ENCODE measurements around the gene KPTN. TPM values are rescaled to one million over a fixed set of nuclear protein-coding genes. Genes with fewer than 3 reads are reported as not detected.

KPTN gene
- total and polyA plus RNA-seq, 2 of the 13 experiments (the other 11 are each of a cell fraction or from before 2014, with no cell fraction given), result 9.1 to 13.3 TPM

DNA sequence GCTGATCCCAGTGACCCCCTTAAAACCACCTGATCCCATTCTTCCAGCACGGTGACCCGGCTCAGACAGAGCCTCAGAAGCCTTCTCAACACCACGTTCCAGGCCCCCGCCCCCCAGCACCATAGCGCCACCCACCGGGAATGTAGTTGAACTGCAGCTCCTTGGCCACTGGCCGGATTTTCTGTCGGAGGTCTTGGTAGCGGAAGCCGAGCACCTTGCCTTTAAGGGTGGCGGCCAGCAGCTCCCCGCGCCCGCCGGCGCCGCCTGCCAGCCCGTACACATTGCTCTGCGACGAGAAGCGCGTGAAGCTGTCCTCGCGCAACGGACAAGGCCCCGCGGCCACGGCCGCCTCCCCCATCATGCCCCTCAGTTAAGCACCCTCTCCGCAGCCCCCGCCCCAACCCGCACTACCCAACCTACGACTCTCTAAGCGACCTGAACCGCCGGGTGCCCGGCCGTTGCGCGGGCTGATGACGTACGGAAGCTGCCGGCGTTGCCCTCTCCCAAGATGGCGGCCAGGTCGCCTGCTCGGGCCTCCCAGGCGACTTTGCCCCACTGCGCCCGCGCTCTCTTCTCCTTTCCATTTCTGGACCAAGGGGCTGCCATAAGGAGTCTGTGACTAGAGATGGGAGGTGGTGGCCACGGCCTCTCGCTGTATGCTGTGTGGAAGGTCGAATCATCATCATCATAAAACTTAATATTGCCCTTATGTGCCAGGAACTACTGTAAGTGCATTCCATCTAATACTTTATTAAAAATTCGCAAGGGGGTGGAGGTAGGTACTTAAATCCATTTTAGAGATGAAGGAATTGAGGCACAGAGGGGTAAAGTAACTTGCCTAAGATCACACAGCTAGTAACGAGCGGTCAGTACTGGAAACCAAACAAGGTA, at the start of gene KPTN (continued):
- TF ChIP-seq, protein P1, sequence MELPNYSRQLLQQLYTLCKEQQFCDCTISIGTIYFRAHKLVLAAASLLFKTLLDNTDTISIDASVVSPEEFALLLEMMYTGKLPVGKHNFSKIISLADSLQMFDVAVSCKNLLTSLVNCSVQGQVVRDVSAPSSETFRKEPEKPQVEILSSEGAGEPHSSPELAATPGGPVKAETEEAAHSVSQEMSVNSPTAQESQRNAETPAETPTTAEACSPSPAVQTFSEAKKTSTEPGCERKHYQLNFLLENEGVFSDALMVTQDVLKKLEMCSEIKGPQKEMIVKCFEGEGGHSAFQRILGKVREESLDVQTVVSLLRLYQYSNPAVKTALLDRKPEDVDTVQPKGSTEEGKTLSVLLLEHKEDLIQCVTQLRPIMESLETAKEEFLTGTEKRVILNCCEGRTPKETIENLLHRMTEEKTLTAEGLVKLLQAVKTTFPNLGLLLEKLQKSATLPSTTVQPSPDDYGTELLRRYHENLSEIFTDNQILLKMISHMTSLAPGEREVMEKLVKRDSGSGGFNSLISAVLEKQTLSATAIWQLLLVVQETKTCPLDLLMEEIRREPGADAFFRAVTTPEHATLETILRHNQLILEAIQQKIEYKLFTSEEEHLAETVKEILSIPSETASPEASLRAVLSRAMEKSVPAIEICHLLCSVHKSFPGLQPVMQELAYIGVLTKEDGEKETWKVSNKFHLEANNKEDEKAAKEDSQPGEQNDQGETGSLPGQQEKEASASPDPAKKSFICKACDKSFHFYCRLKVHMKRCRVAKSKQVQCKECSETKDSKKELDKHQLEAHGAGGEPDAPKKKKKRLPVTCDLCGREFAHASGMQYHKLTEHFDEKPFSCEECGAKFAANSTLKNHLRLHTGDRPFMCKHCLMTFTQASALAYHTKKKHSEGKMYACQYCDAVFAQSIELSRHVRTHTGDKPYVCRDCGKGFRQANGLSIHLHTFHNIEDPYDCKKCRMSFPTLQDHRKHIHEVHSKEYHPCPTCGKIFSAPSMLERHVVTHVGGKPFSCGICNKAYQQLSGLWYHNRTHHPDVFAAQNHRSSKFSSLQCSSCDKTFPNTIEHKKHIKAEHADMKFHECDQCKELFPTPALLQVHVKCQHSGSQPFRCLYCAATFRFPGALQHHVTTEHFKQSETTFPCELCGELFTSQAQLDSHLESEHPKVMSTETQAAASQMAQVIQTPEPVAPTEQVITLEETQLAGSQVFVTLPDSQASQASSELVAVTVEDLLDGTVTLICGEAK (IDR thresholded peaks at IDR 0.05), result no peak
- TF ChIP-seq, protein P1 (CRISPR knock-in tag; IDR thresholded peaks at IDR 0.05), result 0 out of 2 replicates have a peak, but pooled peaks have one; percentile 45
- no peak for TF ChIP-seq KAT2B (IDR thresholded peaks at IDR 0.05; ENCODE audit: borderline replicate concordance, low read depth, low read length)
- TF ChIP-seq ZBTB21 (CRISPR knock-in tag; IDR thresholded peaks at IDR 0.05), result no peak
- TF ChIP-seq, protein P2, sequence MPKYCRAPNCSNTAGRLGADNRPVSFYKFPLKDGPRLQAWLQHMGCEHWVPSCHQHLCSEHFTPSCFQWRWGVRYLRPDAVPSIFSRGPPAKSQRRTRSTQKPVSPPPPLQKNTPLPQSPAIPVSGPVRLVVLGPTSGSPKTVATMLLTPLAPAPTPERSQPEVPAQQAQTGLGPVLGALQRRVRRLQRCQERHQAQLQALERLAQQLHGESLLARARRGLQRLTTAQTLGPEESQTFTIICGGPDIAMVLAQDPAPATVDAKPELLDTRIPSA (CRISPR knock-in tag; IDR thresholded peaks at IDR 0.05; ENCODE audit: borderline replicate concordance), result no peak
- no peak for TF ChIP-seq FOXK2 (IDR thresholded peaks at IDR 0.05)
- TF ChIP-seq MAFF (IDR thresholded peaks at IDR 0.05; ENCODE audit: low read depth, low read length), result no peak
- no peak for TF ChIP-seq NBN (conservative IDR thresholded peaks at IDR 0.05)
- TF ChIP-seq, protein P3, sequence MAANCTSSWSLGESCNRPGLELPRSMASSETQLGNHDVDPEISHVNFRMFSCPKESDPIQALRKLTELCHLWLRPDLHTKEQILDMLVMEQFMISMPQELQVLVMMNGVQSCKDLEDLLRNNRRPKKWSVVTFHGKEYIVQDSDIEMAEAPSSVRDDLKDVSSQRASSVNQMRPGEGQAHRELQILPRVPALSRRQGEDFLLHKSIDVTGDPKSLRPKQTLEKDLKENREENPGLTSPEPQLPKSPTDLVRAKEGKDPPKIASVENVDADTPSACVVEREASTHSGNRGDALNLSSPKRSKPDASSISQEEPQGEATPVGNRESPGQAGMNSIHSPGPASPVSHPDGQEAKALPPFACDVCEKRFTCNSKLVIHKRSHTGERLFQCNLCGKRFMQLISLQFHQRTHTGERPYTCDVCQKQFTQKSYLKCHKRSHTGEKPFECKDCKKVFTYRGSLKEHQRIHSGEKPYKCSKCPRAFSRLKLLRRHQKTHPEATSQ (CRISPR knock-in tag; IDR thresholded peaks at IDR 0.05; ENCODE audit: borderline replicate concordance), result no peak
- TF ChIP-seq, protein P4, sequence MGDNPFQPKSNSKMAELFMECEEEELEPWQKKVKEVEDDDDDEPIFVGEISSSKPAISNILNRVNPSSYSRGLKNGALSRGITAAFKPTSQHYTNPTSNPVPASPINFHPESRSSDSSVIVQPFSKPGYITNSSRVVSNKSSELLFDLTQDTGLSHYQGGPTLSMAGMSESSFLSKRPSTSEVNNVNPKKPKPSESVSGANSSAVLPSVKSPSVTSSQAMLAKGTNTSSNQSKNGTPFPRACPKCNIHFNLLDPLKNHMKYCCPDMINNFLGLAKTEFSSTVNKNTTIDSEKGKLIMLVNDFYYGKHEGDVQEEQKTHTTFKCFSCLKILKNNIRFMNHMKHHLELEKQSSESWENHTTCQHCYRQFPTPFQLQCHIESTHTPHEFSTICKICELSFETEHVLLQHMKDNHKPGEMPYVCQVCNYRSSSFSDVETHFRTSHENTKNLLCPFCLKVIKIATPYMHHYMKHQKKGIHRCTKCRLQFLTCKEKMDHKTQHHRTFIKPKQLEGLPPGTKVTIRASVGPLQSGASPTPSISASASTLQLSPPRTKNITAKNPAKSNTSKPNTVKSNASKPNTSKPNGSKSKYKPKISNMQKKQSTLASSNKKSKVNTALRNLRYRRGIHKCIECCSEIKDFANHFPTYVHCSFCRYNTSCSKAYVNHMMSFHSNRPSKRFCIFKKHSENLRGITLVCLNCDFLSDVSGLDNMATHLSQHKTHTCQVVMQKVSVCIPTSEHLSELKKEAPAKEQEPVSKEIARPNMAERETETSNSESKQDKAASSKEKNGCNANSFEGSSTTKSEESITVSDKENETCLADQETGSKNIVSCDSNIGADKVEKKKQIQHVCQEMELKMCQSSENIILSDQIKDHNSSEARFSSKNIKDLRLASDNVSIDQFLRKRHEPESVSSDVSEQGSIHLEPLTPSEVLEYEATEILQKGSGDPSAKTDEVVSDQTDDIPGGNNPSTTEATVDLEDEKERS (CRISPR knock-in tag; IDR thresholded peaks at IDR 0.05), result peak; percentile 75
- 0 out of 2 replicates have a peak, but pooled peaks have one; percentile 50 for TF ChIP-seq ZNF337 (CRISPR knock-in tag; IDR thresholded peaks at IDR 0.05; ENCODE audit: borderline replicate concordance, low read depth)
- TF ChIP-seq ZNF350 (CRISPR knock-in tag; IDR thresholded peaks at IDR 0.05; ENCODE audit: borderline replicate concordance, low read depth), result peak; percentile 68; the same call in 1 of the 2 replicates
- no peak for TF ChIP-seq ZNF720 (CRISPR knock-in tag; IDR thresholded peaks at IDR 0.05)
